Measurements from ENCODE around the gene C1orf116.

Gene C1orf116

GRCh38 chr1:207034208-207034607, 1.7 kb upstream of the C1orf116 start:
- no peak for DNase-seq

GRCh38 chr1:207033302-207033701, 746 bp upstream of the C1orf116 start:
- no peak for DNase-seq

- DNase-seq, result no peak
Observed at GRCh38 chr1:207031632-207032264, 808 bp downstream of the C1orf116 start.

GRCh38 chr1:207031016-207031415, 1.5 kb downstream of the C1orf116 start:
- no peak for DNase-seq

- no peak for DNase-seq
Observed at GRCh38 chr1:207030522-207031009, 2.0 kb downstream of the C1orf116 start.

- peak in 1 of 2 experiments; percentile 22 for DNase-seq
Observed at GRCh38 chr1:207029701-207030521, 2.6 kb downstream of the C1orf116 start.

- DNase-seq, result no peak
Observed at GRCh38 chr1:207028884-207029650, 3.5 kb downstream of the C1orf116 start.

- DNase-seq, result no peak
Observed at GRCh38 chr1:207027921-207028320, 4.6 kb downstream of the C1orf116 start.

GRCh38 chr1:207027206-207027777, 5.3 kb downstream of the C1orf116 start:
- DNase-seq, result no peak

- DNase-seq, result no peak
Observed at GRCh38 chr1:207026104-207026534, 6.4 kb downstream of the C1orf116 start.

GRCh38 chr1:207025146-207025880, 7.2 kb downstream of the C1orf116 start:
- DNase-seq, result no peak

- DNase-seq, result no peak
Observed at GRCh38 chr1:207024202-207025145, 8.1 kb downstream of the C1orf116 start.

GRCh38 chr1:207022996-207023679, 9.4 kb downstream of the C1orf116 start:
- DNase-seq, result no peak

- DNase-seq, result no peak
Observed at GRCh38 chr1:207021876-207022596, 10.5 kb downstream of the C1orf116 start.

- DNase-seq, result no peak
Observed at GRCh38 chr1:207021139-207021861, 11.3 kb downstream of the C1orf116 start.

- DNase-seq, result no peak
Observed at GRCh38 chr1:207020709-207021107, 11.8 kb downstream of the C1orf116 start.

- DNase-seq, result no peak
Observed at GRCh38 chr1:207020065-207020708, 12.4 kb downstream of the C1orf116 start.

GRCh38 chr1:207019661-207020060, 12.9 kb downstream of the C1orf116 start:
- no peak for DNase-seq

- no peak for DNase-seq
Observed at GRCh38 chr1:207019161-207019560, 13.4 kb downstream of the C1orf116 start.
